Measurements from ENCODE around the gene AKR1C4. TPM values are rescaled to one million over a fixed set of nuclear protein-coding genes. Genes with fewer than 3 reads are reported as not detected.

Gene AKR1C4
- total and polyA plus RNA-seq, 2 donors = 0.09 TPM; not detected in 1

- H3K4me1 ChIP-seq (ENCODE audit: insufficient read depth) = no peaks in the 10 kb centered on the region
- no peaks in the 10 kb centered on the region for H3K36me3 ChIP-seq (ENCODE audit: insufficient read depth)
- 89% methylated on average over 3 of the region's 3 CpGs for WGBS
- H3K4me3 ChIP-seq (ENCODE audit: low read depth, low read length) = no peak overlapping the region
- DNase-seq (ENCODE audit: extremely low spot score) = no peak
- no peak overlapping the region for H3K27ac ChIP-seq (ENCODE audit: low read depth)
Measured at GRCh38 chr10:5260828-5261227, 64.2 kb downstream of the AKR1C4 start.

GRCh38 chr10:5265139-5265538, 68.5 kb downstream of the AKR1C4 start:
- no peak overlapping the region for H3K27ac ChIP-seq (ENCODE audit: low read depth)
- no peaks in the 10 kb centered on the region for H3K36me3 ChIP-seq (ENCODE audit: insufficient read depth)
- no peaks in the 10 kb centered on the region for H3K4me1 ChIP-seq (ENCODE audit: insufficient read depth)
- H3K4me3 ChIP-seq (ENCODE audit: low read depth, low read length) = no peak overlapping the region
- WGBS = 77% methylated on average over 1 of the region's 1 CpG
- no peak for DNase-seq (ENCODE audit: extremely low spot score)

- 81% methylated on average over 1 of the region's 1 CpG for WGBS
Measured at GRCh38 chr10:5266351-5266750, 69.7 kb downstream of the AKR1C4 start.

GRCh38 chr10:5266804-5267203, 70.2 kb downstream of the AKR1C4 start:
- WGBS = 100% methylated on average over 1 of the region's 1 CpG
- Histone ChIP-seq H3K36me3 (ENCODE audit: insufficient read depth) (no peaks in the 10 kb centered on the region), H3K27ac (ENCODE audit: low read depth) (no peak overlapping the region), H3K4me1 (ENCODE audit: insufficient read depth) (no peaks in the 10 kb centered on the region), H3K4me3 (ENCODE audit: low read depth, low read length) (no peak overlapping the region)
- DNase-seq (ENCODE audit: extremely low spot score) = no peak

More at GRCh38 chr10:5266351-5266750, 69.7 kb downstream of the AKR1C4 start:
- H3K27ac ChIP-seq (ENCODE audit: low read depth) = no peak overlapping the region
- H3K4me1 ChIP-seq (ENCODE audit: insufficient read depth) = no peaks in the 10 kb centered on the region
- no peaks in the 10 kb centered on the region for H3K36me3 ChIP-seq (ENCODE audit: insufficient read depth)
- no peak for DNase-seq (ENCODE audit: extremely low spot score)
- H3K4me3 ChIP-seq (ENCODE audit: low read depth, low read length) = no peak overlapping the region

GRCh38 chr10:5268234-5268633, 71.6 kb downstream of the AKR1C4 start:
- Histone ChIP-seq H3K27ac (ENCODE audit: low read depth) (no peak overlapping the region), H3K36me3 (ENCODE audit: insufficient read depth) (no peaks in the 10 kb centered on the region)
- no peak for DNase-seq (ENCODE audit: extremely low spot score)

More at GRCh38 chr10:5268234-5268633, 71.6 kb downstream of the AKR1C4 start:
- no peaks in the 10 kb centered on the region for H3K4me1 ChIP-seq (ENCODE audit: insufficient read depth)
- H3K4me3 ChIP-seq (ENCODE audit: low read depth, low read length) = no peak overlapping the region

Other genes starting within 250 kb of the AKR1C4 start
- 27.8 TPM for gene AKR1C1, start 233.4 kb upstream of the AKR1C4 start, total RNA-seq
- gene AKR1C1, start 233.4 kb upstream of the AKR1C4 start, polyA plus RNA-seq = 124 TPM
- gene AKR1C2, start 193.0 kb upstream of the AKR1C4 start, total RNA-seq = 19.7 TPM
- 153 TPM for gene AKR1C2, start 193.0 kb upstream of the AKR1C4 start, polyA plus RNA-seq
- 13.4 TPM for gene AKR1C3, start 102.4 kb upstream of the AKR1C4 start, total RNA-seq
- 74.4 TPM for gene AKR1C3, start 102.4 kb upstream of the AKR1C4 start, polyA plus RNA-seq
- not detected for gene AKR1C8, start 11.7 kb upstream of the AKR1C4 start, total RNA-seq
- not detected for gene AKR1C8, start 11.7 kb upstream of the AKR1C4 start, polyA plus RNA-seq
- gene UCN3, start 168.1 kb downstream of the AKR1C4 start, total RNA-seq = not detected
- gene UCN3, start 168.1 kb downstream of the AKR1C4 start, polyA plus RNA-seq = not detected
- 0.16 TPM for gene TUBAL3, start 208.0 kb downstream of the AKR1C4 start, total RNA-seq
- gene TUBAL3, start 208.0 kb downstream of the AKR1C4 start, polyA plus RNA-seq = 0.05 TPM
- 108 TPM for gene NET1, start 215.7 kb downstream of the AKR1C4 start, total RNA-seq
- gene NET1, start 215.7 kb downstream of the AKR1C4 start, polyA plus RNA-seq = 54.0 TPM